OCI-LY1 (cell line): ENCODE measurements around the gene CDC42BPA.

ENCODE experiments used
- H2AFZ ChIP-seq: fragments of 200-600 bp; sonication (generic), shearing (Covaris generic); 2 replicates; pipeline ENCODE4 v1.6.0; 2014; ENCODE audit warnings: antibody characterized with exemption, mild to moderate bottlenecking, low read length
- H3F3A ChIP-seq: fragments of 200-600 bp; sonication (generic), shearing (Covaris generic); 2 replicates; pipeline ENCODE4 v1.6.0; 2014; ENCODE audit warnings: mild to moderate bottlenecking, antibody characterized with exemption, low read length, moderate library complexity; ENCODE audit not compliant: insufficient read depth
- H3K27ac ChIP-seq: fragments of 200-600 bp; sonication (generic); 2 replicates; pipeline ENCODE4 v1.5.1; 2014; ENCODE audit warnings: low read length, mixed run types, mild to moderate bottlenecking, low read depth; ENCODE audit not compliant: poor library complexity, severe bottlenecking
- H3K27me3 ChIP-seq: fragments of 200-600 bp; sonication (generic); 2 replicates; pipeline ENCODE4 v1.6.0; 2014; ENCODE audit warnings: antibody characterized with exemption, mild to moderate bottlenecking, low read length, moderate library complexity; ENCODE audit not compliant: insufficient read depth
- H3K36me3 ChIP-seq: fragments of 200-600 bp; sonication (generic); 2 replicates; pipeline ENCODE4 v1.6.1; 2014; ENCODE audit warnings: mild to moderate bottlenecking, antibody characterized with exemption, low read length, moderate library complexity, mixed read lengths; ENCODE audit not compliant: insufficient read depth
- H3K4me1 ChIP-seq: fragments of 200-600 bp; sonication (generic); 2 replicates; pipeline ENCODE4 v1.5.1; 2014; ENCODE audit warnings: mild to moderate bottlenecking, low read length, moderate library complexity; ENCODE audit not compliant: insufficient read depth, severe bottlenecking
- H3K4me2 ChIP-seq: fragments of 200-600 bp; sonication (generic), shearing (Covaris generic); 2 replicates; pipeline ENCODE4 v1.6.1; 2014; ENCODE audit warnings: low read length
- H3K4me3 ChIP-seq: fragments of 200-600 bp; sonication (generic); 2 replicates; pipeline ENCODE4 v1.5.1; 2014; ENCODE audit warnings: low read length, low read depth, mild to moderate bottlenecking, mixed read lengths; ENCODE audit not compliant: poor library complexity, severe bottlenecking
- H3K79me2 ChIP-seq: fragments of 200-600 bp; shearing (Covaris generic); 2 replicates; pipeline ENCODE4 v1.6.1; 2016; ENCODE audit warnings: mixed run types, low read length, mixed read lengths; ENCODE audit not compliant: insufficient read depth
- H3K9ac ChIP-seq: fragments of 200-600 bp; sonication (generic), shearing (Covaris generic); 2 replicates; pipeline ENCODE4 v1.6.1; 2014; ENCODE audit warnings: mild to moderate bottlenecking, low read length, mixed read lengths
- H3K9me2 ChIP-seq: fragments of 200-600 bp; sonication (generic), shearing (Covaris generic); 2 replicates; pipeline ENCODE4 v1.6.1; 2014; ENCODE audit warnings: low read depth, mild to moderate bottlenecking, low read length, mixed read lengths
- H3K9me3 ChIP-seq: fragments of 200-600 bp; shearing (Covaris generic); 2 replicates; pipeline ENCODE4 v1.6.1; 2014; ENCODE audit warnings: low read length, mixed read lengths
- H4K20me1 ChIP-seq: fragments of 200-600 bp; sonication (generic), shearing (Covaris generic); 2 replicates; pipeline ENCODE4 v1.6.0; 2016; ENCODE audit warnings: mild to moderate bottlenecking, low read length; ENCODE audit not compliant: insufficient read depth
- EZH2 ChIP-seq: fragments of 200-600 bp; sonication (generic), shearing (Covaris generic); IDR thresholded peaks from 2 replicates; pipeline ENCODE4 v1.8.0; 2017; ENCODE audit warnings: borderline replicate concordance, mixed run types, mild to moderate bottlenecking, antibody characterized with exemption, low read length, moderate library complexity, mixed read lengths
- TF ChIP-seq, protein P1 (sequence below): fragments of 200-600 bp; sonication (generic), shearing (Covaris generic); IDR thresholded peaks from 2 replicates; pipeline ENCODE4 v1.5.1; 2017; ENCODE audit warnings: mild to moderate bottlenecking, antibody characterized with exemption, low read length, moderate library complexity, mixed read lengths

Gene CDC42BPA

GRCh38 chr1:226976978-226977642 lies 341.2 kb downstream of the CDC42BPA start:
- Histone ChIP-seq H3K9me3 (no peaks in the 10 kb centered on the region), H4K20me1 (no peaks in the 10 kb centered on the region), H3K9ac (no peak overlapping the region), H3K4me2 (no peak overlapping the region), H3K36me3 (no peaks in the 10 kb centered on the region), H3F3A (no peaks in the 10 kb centered on the region), H3K79me2 (no peaks in the 10 kb centered on the region), H3K27ac (no peak overlapping the region), H3K9me2 (no peaks in the 10 kb centered on the region), H3K4me3 (no peak overlapping the region), H3K27me3 (no peaks in the 10 kb centered on the region), H2AFZ (no peak overlapping the region), H3K4me1 (no peaks in the 10 kb centered on the region)
- no peak for TF ChIP-seq EZH2

- H2AFZ ChIP-seq, result no peak overlapping the region
- no peak overlapping the region for H3K9ac ChIP-seq
- no peak overlapping the region for H3K27ac ChIP-seq
- no peaks in the 10 kb centered on the region for H3K27me3 ChIP-seq
- no peaks in the 10 kb centered on the region for H3K4me1 ChIP-seq
- no peaks in the 10 kb centered on the region for H3F3A ChIP-seq
- no peaks in the 10 kb centered on the region for H3K36me3 ChIP-seq
- TF ChIP-seq, protein P1, sequence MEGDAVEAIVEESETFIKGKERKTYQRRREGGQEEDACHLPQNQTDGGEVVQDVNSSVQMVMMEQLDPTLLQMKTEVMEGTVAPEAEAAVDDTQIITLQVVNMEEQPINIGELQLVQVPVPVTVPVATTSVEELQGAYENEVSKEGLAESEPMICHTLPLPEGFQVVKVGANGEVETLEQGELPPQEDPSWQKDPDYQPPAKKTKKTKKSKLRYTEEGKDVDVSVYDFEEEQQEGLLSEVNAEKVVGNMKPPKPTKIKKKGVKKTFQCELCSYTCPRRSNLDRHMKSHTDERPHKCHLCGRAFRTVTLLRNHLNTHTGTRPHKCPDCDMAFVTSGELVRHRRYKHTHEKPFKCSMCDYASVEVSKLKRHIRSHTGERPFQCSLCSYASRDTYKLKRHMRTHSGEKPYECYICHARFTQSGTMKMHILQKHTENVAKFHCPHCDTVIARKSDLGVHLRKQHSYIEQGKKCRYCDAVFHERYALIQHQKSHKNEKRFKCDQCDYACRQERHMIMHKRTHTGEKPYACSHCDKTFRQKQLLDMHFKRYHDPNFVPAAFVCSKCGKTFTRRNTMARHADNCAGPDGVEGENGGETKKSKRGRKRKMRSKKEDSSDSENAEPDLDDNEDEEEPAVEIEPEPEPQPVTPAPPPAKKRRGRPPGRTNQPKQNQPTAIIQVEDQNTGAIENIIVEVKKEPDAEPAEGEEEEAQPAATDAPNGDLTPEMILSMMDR, result no peak
- TF ChIP-seq EZH2, result no peak
- H3K79me2 ChIP-seq, result no peaks in the 10 kb centered on the region
- no peaks in the 10 kb centered on the region for H3K9me3 ChIP-seq
- no peaks in the 10 kb centered on the region for H3K9me2 ChIP-seq
- no peak overlapping the region for H3K4me3 ChIP-seq
- H4K20me1 ChIP-seq, result no peaks in the 10 kb centered on the region
- H3K4me2 ChIP-seq, result no peak overlapping the region
Observed at GRCh38 chr1:226976276-226976977, 341.9 kb downstream of the CDC42BPA start.

DNA sequence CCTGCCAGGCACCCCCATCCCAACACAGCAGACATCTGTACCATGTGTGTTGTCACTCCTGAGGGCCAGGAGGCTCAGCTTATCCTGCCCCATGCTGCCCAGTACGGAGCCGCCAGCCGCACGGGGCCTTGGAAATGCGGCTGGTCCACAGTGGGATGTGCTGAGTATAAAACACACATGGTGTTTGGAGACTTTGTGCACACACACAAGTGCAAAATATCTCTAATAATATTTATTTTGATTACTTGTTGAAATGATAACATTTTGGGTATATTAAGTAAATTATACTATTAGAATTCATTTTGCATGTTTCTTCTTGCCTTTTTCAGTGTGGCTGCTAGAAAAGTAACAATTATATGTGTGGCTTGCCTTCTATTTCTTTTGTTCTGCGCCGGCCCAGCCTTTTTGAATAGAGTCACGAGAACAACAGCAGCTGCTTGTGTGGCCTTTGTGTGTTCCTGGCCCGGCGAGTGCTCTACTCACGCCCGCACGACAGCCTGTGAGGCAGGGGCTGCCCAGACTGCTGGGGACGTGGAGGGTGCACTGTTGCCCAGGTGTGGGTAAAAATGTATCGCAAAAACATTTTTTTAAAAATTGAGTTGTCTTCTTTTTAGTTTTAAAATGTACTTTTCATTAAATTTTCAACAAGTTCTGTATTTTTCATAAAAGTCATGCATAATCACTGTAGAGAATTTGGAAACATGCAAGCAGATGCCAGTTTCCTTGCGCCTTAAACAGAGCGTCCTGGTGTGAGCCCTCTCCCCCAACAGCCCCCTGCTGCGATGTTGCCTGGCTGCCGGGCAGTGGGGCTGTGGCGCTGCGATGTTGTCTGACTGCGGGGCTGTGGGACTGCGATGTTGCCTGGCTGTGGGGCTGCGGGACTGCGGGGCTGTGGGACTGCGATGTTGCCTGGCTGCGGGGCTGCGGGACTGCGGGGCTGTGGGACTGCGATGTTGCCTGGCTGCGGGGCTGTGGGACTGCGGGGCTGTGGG lies 342.7 kb downstream of the CDC42BPA start:
- H3K27me3 ChIP-seq, result no peaks in the 10 kb centered on the region
- no peak overlapping the region for H3K4me3 ChIP-seq
- no peaks in the 10 kb centered on the region for H3K79me2 ChIP-seq
- H3K36me3 ChIP-seq, result no peaks in the 10 kb centered on the region
- no peaks in the 10 kb centered on the region for H3K9me2 ChIP-seq
- no peak overlapping the region for H3K9ac ChIP-seq
- H3K9me3 ChIP-seq, result no peaks in the 10 kb centered on the region
- H3K4me2 ChIP-seq, result no peak overlapping the region
- H4K20me1 ChIP-seq, result no peaks in the 10 kb centered on the region
- no peaks in the 10 kb centered on the region for H3F3A ChIP-seq
- H3K27ac ChIP-seq, result no peak overlapping the region
- no peaks in the 10 kb centered on the region for H3K4me1 ChIP-seq
- H2AFZ ChIP-seq, result no peak overlapping the region
- TF ChIP-seq, protein P1, result no peak
- TF ChIP-seq EZH2, result no peak
